NCI-H1092 (cell line): ENCODE results near the gene CFAP46.
"Not testable (repeated sequence)": the region's sequence is repeated elsewhere in the genome, so short reads cannot be mapped to it uniquely, and the experiment has no call there.

Experiments used
- DNase-seq: peaks from one replicate; lab custom pipeline; 2025; lab: John Stamatoyannopoulos, UW

CFAP46 gene

GRCh38 chr10:132979491-132980425, 37.4 kb upstream of the CFAP46 start:
- DNase-seq = no peak

- DNase-seq = no peak
These were observed 36.2 kb upstream of the CFAP46 start for GRCh38 chr10:132978542-132978941.

DNA sequence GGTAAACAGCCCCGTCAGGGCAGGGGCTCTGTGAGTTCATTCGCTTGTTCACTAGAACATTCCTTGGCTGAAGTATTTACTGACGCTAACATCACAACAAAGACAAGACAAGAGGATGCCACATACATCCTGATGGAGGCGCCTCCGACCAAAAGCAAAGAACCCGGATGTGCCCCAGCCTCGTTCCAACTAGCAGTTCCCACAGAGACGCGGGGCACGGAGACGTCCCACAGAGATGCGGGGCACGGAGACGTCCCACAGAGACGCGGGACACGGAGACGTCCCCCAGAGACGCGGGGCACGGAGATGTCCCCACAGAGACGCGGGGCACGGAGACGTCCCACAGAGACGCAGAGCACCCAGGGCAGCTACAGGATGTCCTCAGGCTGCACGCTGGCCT, 35.4 kb upstream of the CFAP46 start:
- DNase-seq = no peak

GRCh38 chr10:132977076-132977475, 34.7 kb upstream of the CFAP46 start:
- no peak for DNase-seq

- DNase-seq = no peak
These were observed 33.7 kb upstream of the CFAP46 start for GRCh38 chr10:132975831-132976682.

GRCh38 chr10:132974886-132975830, 32.8 kb upstream of the CFAP46 start:
- DNase-seq = no peak

- DNase-seq = no peak
These were observed 32.0 kb upstream of the CFAP46 start for GRCh38 chr10:132974249-132974796.

GRCh38 chr10:132973903-132974241, 31.5 kb upstream of the CFAP46 start:
- no peak for DNase-seq

DNA sequence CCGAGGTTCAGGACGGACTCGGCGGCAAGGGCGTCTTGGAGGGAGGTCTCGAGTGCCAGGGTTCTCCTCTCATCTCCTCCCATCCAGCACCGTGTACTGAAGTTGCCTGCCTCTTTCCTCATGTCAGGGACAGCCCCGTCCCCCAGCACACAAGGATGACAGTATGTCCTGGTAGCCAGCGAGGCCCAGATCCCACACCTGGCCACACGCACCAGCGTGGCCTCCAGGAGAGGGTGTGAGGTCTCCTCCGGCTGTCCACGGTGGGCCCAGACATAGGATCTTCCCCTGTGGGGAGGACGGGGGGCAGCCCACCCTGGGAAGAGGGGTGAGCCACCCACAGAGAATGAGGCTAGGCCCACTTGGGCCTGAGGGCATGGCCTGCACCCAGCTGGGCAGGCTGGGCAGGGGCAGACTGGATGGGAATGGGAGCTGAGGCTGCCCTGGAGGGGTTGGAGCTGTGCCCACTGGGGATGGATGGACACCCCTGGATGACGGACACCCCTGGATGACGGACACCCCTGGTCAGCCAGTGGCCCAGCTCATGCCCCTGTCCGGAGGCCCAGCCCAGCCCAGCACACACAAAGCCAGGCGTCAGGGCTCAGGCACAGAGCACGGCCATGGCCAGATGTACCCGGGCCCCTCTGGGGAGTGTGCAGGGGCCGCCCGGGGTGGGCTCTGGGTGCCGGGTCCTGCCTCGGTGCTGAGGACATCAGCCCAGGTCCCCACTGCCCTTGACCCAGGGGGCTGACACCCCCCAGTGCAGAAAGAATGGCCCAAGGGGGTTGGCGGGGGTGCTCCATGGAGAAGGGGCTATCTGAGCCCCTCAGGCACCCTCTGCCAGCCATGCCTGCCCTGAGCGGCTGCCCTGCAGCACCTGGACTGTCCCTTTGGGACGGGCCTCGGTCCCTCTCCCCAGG, 30.9 kb upstream of the CFAP46 start:
- no peak for DNase-seq

DNA sequence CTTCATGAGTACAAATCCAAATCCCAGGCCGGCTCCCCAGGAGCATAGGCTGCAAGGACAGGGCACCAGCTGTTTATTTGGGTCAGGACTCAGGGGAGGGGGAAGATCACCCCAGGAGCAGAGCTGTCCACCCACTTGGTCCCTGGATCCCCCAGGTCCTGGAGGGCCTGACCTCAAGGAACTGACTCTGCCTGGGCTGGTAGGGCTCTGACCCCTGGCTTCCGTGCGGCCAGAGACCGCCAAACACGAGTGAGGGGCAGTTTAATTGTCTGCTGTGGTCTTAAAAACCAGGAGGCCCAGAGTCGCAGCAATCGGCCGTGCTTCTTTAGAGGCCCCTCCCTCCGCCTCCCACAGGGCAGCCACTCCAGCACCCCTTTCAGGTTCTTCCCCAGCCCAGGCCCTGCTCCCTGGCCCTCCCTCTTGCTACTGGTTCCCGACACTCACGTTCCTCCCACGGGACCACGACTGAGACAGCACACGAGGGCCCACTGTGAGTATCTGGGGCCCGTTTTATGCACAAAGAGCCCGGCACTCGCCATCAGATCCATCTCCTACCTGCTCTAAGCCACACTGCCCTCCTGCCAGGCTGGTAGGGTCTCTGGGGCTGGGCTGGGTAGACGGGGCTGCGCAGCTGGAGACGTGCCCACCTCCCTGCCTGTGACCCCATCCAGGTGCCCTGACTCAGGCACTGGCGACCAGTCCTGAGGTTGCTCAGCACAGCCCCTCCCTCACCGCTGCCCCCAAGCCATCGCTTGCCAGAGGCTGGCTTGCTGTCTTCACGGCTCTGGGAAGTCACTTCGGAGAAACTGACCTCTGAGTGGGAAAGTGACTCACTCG, 30.0 kb upstream of the CFAP46 start:
- no peak for DNase-seq

DNA sequence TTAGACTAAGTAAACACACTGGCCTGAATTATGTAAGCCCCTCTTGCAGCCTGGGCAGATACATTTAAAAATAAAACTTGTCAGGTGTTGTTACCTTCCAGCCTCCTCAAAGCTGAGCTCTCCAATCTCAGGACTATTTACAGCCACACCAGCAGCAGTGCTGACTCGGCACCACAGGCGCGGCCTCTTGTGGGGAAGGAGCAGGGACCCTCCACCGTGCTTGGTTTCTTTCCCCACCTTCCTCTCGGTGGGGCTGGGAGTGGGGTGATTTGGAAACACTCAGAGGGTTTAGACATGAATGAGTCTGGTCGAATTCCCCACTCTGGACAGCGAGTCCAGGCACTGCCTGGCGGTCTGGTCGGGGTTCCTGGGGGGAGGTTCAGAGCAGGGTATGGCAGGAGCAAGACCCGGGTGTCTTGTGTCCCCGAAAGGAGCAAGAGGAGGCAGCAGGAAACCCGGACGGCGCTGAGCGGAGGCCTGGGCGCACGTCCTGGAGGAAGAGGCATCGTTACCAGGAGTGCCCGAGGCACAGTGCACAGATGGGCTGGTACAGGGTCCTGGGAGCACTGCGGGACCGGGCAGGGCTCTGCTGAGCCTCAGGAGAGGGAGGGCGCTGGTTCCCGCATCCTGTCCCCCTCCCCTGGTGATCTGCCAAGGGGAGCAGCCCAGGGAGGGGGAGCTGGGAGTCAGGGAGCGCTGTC, 29.2 kb upstream of the CFAP46 start:
- no peak for DNase-seq

DNA sequence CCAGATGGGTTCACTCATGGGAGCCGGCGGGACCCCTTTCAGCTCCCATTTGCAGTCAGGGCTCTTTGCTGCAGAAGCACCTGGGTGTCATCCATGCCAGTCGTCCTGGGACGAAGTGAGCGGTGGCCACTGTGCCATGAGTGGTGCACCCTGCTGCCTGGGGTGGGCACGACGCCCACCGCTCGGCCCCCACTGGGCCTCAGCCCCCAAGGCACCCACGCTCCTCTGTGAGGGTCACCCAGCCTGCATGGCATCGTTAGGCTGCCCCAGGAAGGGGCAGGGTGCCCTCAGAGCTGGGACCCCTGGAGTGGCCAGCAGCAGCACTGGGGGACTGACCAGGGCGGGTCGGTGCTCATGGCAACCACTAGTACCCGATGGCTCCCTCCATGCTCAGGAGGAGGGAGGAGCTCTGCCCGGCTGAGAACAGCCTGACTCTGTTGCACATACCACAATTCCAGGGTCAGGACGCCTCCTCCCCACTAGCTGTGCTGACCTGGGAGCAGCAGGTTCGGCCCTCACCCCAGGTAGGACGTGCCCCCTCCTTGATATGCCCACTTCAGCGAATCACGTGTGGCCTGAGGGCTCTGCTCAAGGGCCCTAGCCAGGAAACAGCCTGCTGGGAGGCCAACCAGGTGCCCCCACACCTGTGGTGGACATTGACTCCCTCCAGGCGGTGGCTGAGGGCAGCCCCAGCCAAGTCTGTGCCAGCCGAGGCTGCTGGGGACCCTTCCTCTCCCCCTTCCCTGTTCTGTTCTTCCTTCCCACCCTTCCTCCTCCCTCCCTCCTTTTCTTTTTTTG, 28.5 kb upstream of the CFAP46 start:
- no peak for DNase-seq

- no peak for DNase-seq
These were observed 25.2 kb upstream of the CFAP46 start for GRCh38 chr10:132967540-132967939.

DNA sequence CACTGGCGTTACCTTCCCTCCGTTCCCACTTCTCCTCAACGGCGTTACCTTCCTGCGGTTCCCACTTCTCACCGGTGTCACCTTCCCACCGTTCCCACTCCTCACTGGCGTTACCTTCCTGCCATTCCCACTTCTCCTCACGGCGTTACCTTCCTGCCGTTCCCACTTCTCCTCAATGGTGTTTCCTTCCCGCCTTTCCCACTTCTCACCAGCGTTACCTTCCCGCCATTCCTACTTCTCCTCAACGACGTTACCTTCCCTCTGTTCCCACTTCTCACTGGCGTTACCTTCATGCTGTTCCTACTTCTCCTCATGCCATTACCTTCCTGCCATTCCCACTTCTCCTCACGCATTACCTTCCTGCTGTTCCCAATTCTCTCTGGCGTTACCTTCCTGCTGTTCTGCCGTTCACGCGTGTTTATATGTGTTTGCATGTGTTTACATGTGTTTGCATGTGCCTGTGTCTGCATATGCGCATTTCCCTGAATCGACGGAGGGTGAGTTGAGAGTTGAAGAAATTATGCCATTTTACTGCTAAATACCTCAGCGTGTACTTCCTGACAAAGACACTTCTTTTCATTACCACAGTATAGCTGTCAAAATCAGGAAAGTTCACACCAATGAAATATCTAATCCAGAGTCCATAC, 23.2 kb upstream of the CFAP46 start:
- no peak for DNase-seq

DNA sequence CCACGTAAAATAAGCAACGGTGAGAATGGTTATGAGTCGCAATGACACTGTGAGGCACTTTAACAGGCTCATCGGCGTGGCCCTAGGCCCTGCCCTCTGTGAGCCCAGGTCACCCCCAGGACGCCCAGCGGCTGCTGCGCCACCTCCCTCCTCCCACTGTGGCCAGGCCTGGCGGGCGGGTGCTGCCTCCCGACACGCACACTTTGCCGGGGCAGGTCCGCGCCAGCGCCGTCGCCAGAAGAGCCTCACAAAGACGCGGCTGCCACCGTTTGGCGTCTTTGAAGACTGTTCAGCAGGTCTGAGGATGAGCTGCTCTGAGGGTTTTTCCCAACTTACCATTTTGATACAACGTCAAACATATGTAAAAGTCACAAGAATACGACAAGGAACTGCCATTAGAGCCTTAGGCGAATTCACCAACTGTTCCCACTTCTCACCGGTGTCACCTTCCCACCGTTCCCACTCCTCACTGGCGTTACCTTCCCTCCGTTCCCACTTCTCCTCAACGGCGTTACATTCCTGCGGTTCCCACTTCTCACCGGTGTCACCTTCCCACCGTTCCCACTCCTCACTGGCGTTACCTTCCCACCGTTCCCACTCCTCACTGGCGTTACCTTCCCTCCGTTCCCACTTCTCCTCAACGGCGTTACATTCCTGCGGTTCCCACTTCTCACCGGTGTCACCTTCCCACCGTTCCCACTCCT, 22.5 kb upstream of the CFAP46 start:
- not testable (repeated sequence) for DNase-seq

- no peak for DNase-seq
These were observed 21.9 kb upstream of the CFAP46 start for GRCh38 chr10:132964231-132964630.

- DNase-seq = no peak
These were observed 21.1 kb upstream of the CFAP46 start for GRCh38 chr10:132963430-132963960.
